ENCODE results near the gene RELB.
A peak's percentile ranks its signal among the peaks of the same experiment; 100 is the strongest.
"Not testable (repeated sequence)": the region's sequence is repeated elsewhere in the genome, so short reads cannot be mapped to it uniquely, and the experiment has no call there.

The RELB gene, protein sequence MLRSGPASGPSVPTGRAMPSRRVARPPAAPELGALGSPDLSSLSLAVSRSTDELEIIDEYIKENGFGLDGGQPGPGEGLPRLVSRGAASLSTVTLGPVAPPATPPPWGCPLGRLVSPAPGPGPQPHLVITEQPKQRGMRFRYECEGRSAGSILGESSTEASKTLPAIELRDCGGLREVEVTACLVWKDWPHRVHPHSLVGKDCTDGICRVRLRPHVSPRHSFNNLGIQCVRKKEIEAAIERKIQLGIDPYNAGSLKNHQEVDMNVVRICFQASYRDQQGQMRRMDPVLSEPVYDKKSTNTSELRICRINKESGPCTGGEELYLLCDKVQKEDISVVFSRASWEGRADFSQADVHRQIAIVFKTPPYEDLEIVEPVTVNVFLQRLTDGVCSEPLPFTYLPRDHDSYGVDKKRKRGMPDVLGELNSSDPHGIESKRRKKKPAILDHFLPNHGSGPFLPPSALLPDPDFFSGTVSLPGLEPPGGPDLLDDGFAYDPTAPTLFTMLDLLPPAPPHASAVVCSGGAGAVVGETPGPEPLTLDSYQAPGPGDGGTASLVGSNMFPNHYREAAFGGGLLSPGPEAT

GRCh38 chr19:45001087-45001739 lies at the start of gene RELB:
RELB (plus strand) TSS chr19:45001464; CDS start chr19:45001580, 116 bp downstream.
- peak; percentile 72 for DNase-seq (ENCODE audit: low read depth)

- no peak for DNase-seq (ENCODE audit: low read depth)
Measured at GRCh38 chr19:44954278-44954648, 47.0 kb upstream of the RELB start.

DNA sequence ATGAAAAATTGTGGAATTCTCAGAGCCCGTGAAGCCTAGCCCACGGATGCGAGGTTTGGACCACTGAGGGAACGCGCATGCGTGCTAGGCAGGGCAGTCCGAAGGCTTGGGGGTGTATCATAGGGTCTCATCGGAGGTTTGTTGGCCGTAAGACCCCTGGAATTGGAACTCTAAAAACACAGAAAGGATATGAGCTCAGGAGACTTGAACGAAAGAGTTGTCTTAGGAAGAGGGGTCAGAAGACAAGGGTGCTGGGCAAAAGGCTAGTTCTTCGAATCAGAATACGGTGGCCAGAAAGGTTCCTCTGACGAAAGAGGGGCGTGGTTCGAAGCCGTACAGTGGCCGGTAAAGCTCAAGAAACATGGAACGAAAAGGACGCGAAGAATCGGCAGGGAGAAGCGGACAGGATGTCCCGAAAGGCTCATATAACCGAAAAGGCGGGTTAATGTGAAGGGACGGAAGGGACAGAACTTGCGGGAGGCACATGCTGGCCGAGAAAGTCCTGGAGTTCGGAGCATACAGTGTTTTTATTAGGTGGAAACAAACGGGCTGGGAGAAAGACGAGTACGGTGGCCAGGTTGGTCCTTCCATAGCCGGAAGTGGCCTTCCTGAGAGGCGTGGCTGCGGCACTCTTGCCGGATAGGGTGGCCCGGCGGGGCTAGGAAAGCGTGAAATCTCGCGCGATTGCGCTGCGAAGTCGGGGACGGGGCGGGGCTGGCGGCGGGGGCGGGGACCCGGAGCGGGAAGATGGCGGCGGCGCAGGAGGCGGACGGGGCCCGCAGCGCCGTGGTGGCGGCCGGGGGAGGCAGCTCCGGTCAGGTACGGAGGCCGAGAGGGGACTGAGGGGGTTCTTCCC lies 46.4 kb upstream of the RELB start, which contains the start of gene CLPTM1:
Gene CLPTM1, plus strand, starts transcription at position 732 of the 856 bp plus-strand sequence. Its CDS starts 16 bp downstream, at position 748.
- DNase-seq (ENCODE audit: low read depth): peak; percentile 96

- no peak for DNase-seq (ENCODE audit: low read depth)
Measured at GRCh38 chr19:44955505-44956439, 45.5 kb upstream of the RELB start.

GRCh38 chr19:44957526-44957925 lies 43.7 kb upstream of the RELB start:
- no peak for DNase-seq (ENCODE audit: low read depth)

DNA sequence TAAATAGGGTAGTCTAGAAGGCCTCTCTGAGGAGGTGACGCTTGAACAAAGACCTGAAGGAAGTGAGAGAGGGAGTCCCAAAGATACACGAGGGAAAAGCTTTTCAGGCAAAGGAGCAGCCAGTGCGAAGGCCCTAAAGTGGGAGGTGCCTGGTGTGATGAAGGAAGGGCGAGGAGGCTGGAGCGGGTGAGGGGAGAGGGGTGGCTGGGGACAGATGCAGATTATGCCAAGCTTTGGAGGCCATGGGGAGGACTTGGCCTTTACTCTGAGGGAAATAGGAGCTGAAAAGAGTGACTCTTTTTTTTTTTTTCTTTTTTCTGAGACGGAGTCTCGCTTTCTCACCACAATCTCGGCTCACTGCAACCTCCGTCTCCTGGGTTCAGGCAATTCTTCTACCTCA lies 43.2 kb upstream of the RELB start:
- no peak for DNase-seq (ENCODE audit: low read depth)

DNA sequence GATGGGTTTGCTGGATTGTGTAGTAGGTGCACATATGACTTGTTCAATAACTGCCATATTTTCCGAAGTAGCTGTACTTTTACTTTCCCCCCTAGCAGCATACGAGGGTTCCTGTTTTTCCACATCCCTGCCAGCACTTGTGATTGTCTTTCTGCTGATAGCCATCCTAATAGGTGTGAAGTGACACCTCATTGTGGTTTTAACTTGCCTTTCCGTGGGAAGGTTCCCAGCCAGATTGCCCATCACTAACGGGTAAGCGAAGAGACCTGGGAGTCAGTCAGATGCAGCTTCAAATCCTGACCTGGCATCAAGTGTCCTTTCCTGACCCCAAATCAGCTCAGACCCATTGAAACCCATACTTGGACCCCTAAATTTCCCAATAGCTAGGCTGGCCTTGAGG lies 41.6 kb upstream of the RELB start:
- no peak for DNase-seq (ENCODE audit: low read depth)

- no peak for DNase-seq (ENCODE audit: low read depth)
Measured at GRCh38 chr19:44960906-44961728, 40.1 kb upstream of the RELB start.

DNA sequence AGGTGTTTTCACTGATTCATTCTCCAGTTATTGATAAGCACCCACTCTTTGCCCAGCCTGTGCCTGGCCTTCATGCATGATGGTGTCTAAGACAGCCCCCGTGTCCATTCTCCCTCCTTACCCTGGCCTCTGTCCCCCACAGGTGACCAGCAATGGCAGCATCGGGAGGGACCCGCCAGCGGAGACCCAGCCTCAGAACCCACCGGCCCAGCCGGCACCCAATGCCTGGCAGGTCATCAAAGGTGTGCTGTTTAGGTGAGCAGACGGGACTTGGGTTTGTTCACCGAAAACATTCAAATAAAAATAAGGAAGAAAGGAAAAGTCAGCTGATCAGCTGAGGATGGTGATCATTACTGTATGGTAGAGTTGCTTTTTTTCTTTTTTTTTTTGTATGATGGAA lies 39.4 kb upstream of the RELB start:
- DNase-seq (ENCODE audit: low read depth): no peak

- no peak for DNase-seq (ENCODE audit: low read depth)
Measured at GRCh38 chr19:44968118-44968517, 33.1 kb upstream of the RELB start.

- no peak for DNase-seq (ENCODE audit: low read depth)
Measured at GRCh38 chr19:44968670-44969069, 32.6 kb upstream of the RELB start.

GRCh38 chr19:44969437-44969836 lies 31.8 kb upstream of the RELB start:
- no peak for DNase-seq (ENCODE audit: low read depth)

DNA sequence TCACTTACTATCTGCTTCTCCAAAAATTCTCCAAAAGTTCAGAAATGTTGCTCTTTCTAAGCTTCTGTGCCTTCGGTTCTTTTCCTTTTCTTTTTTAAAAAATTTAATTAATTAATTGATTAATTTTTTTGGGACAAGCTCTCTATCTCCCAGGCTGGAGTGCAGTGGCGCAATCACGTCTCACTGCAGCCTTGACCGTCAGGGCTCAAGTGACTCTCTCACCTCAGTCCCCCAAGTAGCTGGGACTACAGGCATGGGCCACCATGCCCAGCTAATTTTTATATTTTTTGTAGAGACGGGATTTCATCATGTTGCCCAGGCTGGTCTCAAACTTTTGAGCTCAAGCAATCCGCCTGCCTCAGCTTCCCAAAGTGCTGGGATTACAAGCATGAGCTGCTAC lies 29.8 kb upstream of the RELB start:
- not testable (repeated sequence) for DNase-seq (ENCODE audit: low read depth)

DNA sequence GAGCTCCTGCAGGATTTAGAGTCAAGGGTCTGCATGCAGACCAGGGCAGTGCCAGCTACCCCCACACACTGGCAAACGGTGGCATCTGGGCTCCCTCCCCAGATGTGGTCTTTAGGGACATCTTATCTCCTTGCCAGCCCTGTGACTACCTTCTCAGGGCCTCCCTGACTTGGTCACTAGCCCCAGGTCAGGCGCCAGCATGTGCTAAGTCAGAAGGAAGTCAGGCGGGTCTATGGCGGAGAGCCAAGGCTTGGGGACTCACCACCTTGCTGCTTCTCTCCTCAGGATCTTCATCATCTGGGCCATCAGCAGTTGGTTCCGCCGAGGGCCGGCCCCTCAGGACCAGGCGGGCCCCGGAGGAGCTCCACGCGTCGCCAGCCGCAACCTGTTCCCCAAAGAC lies 28.5 kb upstream of the RELB start:
- no peak for DNase-seq (ENCODE audit: low read depth)

GRCh38 chr19:44973982-44974735 lies 27.1 kb upstream of the RELB start:
- no peak for DNase-seq (ENCODE audit: low read depth)

DNA sequence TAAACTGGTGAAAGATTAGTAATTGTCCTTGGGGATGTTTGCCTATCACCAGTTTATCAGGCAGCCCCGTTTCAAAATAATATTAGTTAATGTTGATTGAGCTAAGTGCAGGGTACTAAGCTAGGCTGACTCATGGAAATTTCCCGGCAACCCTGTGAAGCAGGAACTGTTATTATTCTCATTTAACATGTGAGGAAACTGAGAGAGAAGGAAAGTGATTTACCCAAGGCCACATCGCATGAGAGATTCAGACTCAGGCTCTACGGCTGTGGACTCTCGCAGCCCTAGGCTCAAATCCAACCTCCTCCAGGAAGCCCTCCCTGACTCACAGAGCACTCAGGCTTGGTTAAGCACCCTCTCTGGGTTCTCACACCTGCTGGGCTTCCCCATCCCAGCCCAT lies 26.4 kb upstream of the RELB start:
- DNase-seq (ENCODE audit: low read depth): no peak

DNA sequence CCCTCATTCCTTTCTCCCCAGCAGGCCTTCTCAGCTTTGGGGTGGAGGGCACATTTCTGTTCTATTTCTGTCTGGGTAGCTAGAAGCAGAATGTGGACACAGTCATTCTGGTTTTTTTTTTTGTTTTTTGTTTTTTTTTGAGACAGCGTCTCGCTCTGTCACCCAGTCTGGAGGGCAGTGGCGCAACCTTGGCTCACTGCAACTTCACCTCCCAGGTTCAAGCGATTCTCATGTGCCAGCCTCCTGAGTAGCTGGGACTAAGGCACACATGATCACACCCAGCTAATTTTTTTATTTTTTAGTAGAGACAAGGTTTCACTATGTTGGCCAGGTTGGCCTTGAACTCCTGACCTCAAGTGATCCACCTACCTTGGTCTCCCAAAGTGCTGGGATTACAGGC lies 25.8 kb upstream of the RELB start:
- DNase-seq (ENCODE audit: low read depth): no peak

- no peak for DNase-seq (ENCODE audit: low read depth)
Measured at GRCh38 chr19:44984005-44984404, 17.3 kb upstream of the RELB start.

DNA sequence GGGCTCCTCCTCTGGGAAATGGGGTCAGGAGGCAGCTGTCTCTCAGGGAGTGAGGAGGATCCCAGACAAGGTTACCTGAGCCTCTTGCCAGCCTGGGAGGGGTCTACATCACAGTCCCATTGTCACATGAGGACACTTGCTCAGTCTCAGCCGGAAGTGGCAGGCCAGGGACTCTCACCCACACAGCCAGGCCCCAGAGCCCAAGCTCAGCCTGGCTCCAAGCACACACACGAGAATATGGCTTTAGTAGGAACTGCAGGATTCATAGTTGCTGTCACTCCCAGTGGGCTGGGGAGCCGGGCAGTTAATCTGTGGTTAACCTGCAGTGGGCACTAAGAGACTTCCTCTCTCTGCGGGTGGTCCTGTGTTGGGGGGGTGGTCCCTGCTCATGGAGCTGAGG lies 15.8 kb upstream of the RELB start:
- no peak for DNase-seq (ENCODE audit: low read depth)
